K562 (cell line): ENCODE measurements around the gene NAGLU. TPM values are rescaled to one million over a fixed set of nuclear protein-coding genes. Genes with fewer than 3 reads are reported as not detected.

Experiments
- CREB3L1 ChIP-seq: fragments of 450-650 bp; IDR thresholded peaks from 2 replicates; pipeline ENCODE4 v1.6.1; 2014; ENCODE audit warnings: low read depth, mild to moderate bottlenecking, moderate library complexity, borderline replicate concordance
- E2F5 ChIP-seq: sonication (generic); formaldehyde crosslinking; IDR thresholded peaks from 2 replicates; pipeline ENCODE4 v1.8.0; 2022; ENCODE audit warnings: mild to moderate bottlenecking, missing genetic modification reagents
- HDAC1 ChIP-seq, 2 experiments: fragments of 450-650 bp; IDR thresholded peaks; 2 replicates each; pipeline ENCODE4 v1.6.1; 2016 to 2017; ENCODE audit warnings: inconsistent platforms in 1 of 2, mild to moderate bottlenecking in 1 of 2, moderate library complexity in 1 of 2
- HNRNPUL1 ChIP-seq: fragments of 200-400 bp; formaldehyde crosslinking; IDR thresholded peaks from 2 replicates; pipeline ENCODE4 v1.6.1; 2017; ENCODE audit warnings: low read length
- MAX ChIP-seq: sonication (generic); formaldehyde crosslinking; IDR thresholded peaks from 2 replicates; pipeline ENCODE4 v1.9.0; 2022; ENCODE audit warnings: mild to moderate bottlenecking, missing genetic modification reagents
- MEF2A ChIP-seq: IDR thresholded peaks from 2 replicates; pipeline ENCODE4 v1.6.1; 2011; ENCODE audit warnings: low read depth, mild to moderate bottlenecking, low read length, moderate library complexity; ENCODE audit not compliant: control insufficient read depth
- NR2C1 ChIP-seq, 2 experiments: fragments of 450-650 bp; IDR thresholded peaks; 2 replicates each; pipeline ENCODE4 v1.6.1; 2017; ENCODE audit warnings: mild to moderate bottlenecking in 2 of 2, antibody characterized with exemption in 1 of 2, inconsistent platforms in 1 of 2, missing compliant biosample characterization in 1 of 2, missing genetic modification characterization in 1 of 2
- PRDM10 ChIP-seq: fragments of 450-650 bp; IDR thresholded peaks from 2 replicates; pipeline ENCODE4 v1.6.1; 2018; ENCODE audit not compliant: partially characterized antibody
- PREB ChIP-seq: sonication (generic); formaldehyde crosslinking; IDR thresholded peaks from 2 replicates; pipeline ENCODE4 v1.8.1; 2023; ENCODE audit warnings: mild to moderate bottlenecking, missing genetic modification reagents
- SP1 ChIP-seq: sonication (generic); formaldehyde crosslinking; IDR thresholded peaks from 2 replicates; pipeline ENCODE4 v1.8.1; 2022; ENCODE audit warnings: mild to moderate bottlenecking, missing genetic modification reagents
- TCF15 ChIP-seq: fragments of 250-450 bp; sonication (Bioruptor Pico); IDR thresholded peaks from 2 replicates; pipeline ENCODE4 v1.8.0; 2022; ENCODE audit warnings: moderate library complexity, mild to moderate bottlenecking, inconsistent platforms
- ZNF282 ChIP-seq: sonication (generic); formaldehyde crosslinking; IDR thresholded peaks from 2 replicates; pipeline ENCODE4 v1.8.1; 2023; ENCODE audit warnings: missing genetic modification reagents
- polyA plus RNA-seq, 8 experiments: library from polyadenylated mRNA; depleted of rRNA in 4 of 8; stranded (reverse) in 5 of 8; unstranded in 3 of 8; fragments of >200 nt; fragmentation: Nextera tagmentation in 2 of 8; fragmentation: Illumina TruSeq in 1 of 8; extraction: Ambion mirVana in 2 of 8; extraction: Trizol in 1 of 8; gene quantifications; 2 replicates each; pipeline versions ENCODE4 v1.2.1 to v1.2.3, GENCODE V29; 2011 to 2014; ENCODE audit warnings: inconsistent platforms in 1 of 8, missing spikeins in 1 of 8
- total RNA-seq, 7 experiments: library from RNA; depleted of rRNA in 6 of 7; stranded (reverse); fragments of >200 nt in 6 of 7; fragmentation: Illumina TruSeq in 2 of 7; extraction: Trizol in 2 of 7; gene quantifications; 2 replicates each; pipeline versions ENCODE4 v1.2.1 to v1.2.3, GENCODE V29; 2011 to 2021; ENCODE audit warnings: low replicate concordance in 1 of 7

NAGLU gene
- total and polyA plus RNA-seq, 9 of the 15 experiments (the other 6 are each of a cell fraction or from before 2014, with no cell fraction given) = 0.04 to 21.5 (median 8.5) TPM

GRCh38 chr17:42554250-42555121 lies 18.4 kb downstream of the NAGLU start (continued):
- TF ChIP-seq NR2C1 (IDR thresholded peaks at IDR 0.05) = peak; percentile 78
- TF ChIP-seq NR2C1 (tag; IDR thresholded peaks at IDR 0.05) = peak; percentile 73
- 0 out of 2 replicates have a peak, but pooled peaks have one; percentile 25 for TF ChIP-seq PREB (CRISPR knock-in tag)
- peak in 1 of 2 experiments; percentile 62; a peak in 2 of 4 replicates for TF ChIP-seq HDAC1 (IDR thresholded peaks at IDR 0.05)
- no peak for TF ChIP-seq CREB3L1
- no peak for TF ChIP-seq E2F5 (CRISPR knock-in tag)
- TF ChIP-seq SP1 = peak; percentile 51; the same call in 1 of the 2 replicates
- no peak for TF ChIP-seq HNRNPUL1
- no peak for TF ChIP-seq TCF15
- TF ChIP-seq MAX = 0 out of 2 replicates have a peak, but pooled peaks have one; percentile 12
- TF ChIP-seq ZNF282 (CRISPR knock-in tag) = no peak
- TF ChIP-seq PRDM10 = peak; percentile 49
- no peak for TF ChIP-seq MEF2A
